Measurements from ENCODE around the gene TMEM220.
A peak's percentile ranks its signal among the peaks of the same experiment; 100 is the strongest.

Gene TMEM220

DNA sequence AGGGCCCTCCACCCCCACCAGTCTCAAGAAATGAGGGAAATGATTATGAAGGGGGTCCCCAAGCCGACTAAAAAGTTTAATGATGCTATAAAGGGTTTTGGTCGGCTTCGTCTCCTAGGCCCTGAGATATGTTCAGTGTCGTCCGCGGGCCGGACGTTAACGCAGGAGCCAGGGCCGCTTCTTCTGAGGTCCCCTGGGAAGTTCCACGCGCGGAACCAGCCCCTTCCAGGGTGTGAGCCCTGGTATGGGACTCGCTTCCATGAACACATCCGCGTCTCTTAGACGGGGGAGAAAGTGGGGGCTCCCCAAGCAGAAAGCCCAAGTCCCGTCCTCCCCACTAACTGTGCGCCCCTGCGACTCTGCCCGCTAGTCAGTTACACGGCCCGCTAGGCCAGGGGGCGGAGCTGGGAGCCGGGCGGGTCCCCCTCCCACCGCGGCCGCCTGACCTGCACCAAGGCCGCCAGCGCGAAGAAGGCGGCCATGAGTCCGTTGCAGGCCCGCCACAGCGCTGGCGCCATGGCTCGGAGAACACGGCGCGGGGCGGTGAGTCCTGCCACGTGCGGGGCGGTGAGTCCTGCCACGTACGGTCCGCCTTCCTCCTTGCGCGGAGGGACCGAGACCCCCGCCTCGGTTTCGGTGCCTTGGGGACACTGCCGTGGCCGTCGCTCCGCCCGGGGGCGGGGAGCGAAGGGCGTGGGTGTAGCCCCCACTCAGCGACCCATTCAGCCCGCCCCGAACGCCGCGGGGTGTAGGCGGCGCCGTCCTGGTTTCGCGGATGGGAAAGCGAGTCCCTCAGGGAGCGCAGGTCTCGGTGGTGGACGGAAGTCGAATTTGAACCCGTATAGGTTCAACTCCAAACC, at the start of gene TMEM220:
TSS of gene TMEM220 (minus strand) at position 690 of the 860 bp plus-strand sequence. CDS start at position 518, 172 bp downstream.
- H3K4me1 ChIP-seq (ENCODE audit: control insufficient read depth, insufficient read depth, low read length), result peaks cover 13% of the 10 kb centered on the region
- peaks cover 22% of the 10 kb centered on the region for H3K36me3 ChIP-seq (ENCODE audit: control insufficient read depth, insufficient read depth, low read length, severe bottlenecking)
- peak within 1 kb of the TSS; percentile 83 for H3K4me3 ChIP-seq (ENCODE audit: low read length)
- peak within 1 kb of the TSS; percentile 87 for H3K9ac ChIP-seq (ENCODE audit: low read length)
- H3K27me3 ChIP-seq (replicated peaks; ENCODE audit: control insufficient read depth, insufficient read depth, low read length), result no peaks in the 10 kb centered on the region
- DNase-seq (ENCODE audit: low read depth), result peak; percentile 85
- H3K9me3 ChIP-seq (ENCODE audit: control insufficient read depth, low read length), result no peaks in the 10 kb centered on the region

GRCh38 chr17:10779609-10780008, 49.8 kb upstream of the TMEM220 start:
- Histone ChIP-seq H3K36me3 (ENCODE audit: control insufficient read depth, insufficient read depth, low read length, severe bottlenecking) (no peaks in the 10 kb centered on the region), H3K4me1 (ENCODE audit: control insufficient read depth, insufficient read depth, low read length) (no peaks in the 10 kb centered on the region), H3K9me3 (ENCODE audit: control insufficient read depth, low read length) (peaks cover 14% of the 10 kb centered on the region), H3K27me3 (replicated peaks; ENCODE audit: control insufficient read depth, insufficient read depth, low read length) (no peaks in the 10 kb centered on the region), H3K9ac (ENCODE audit: low read length) (no peak overlapping the region), H3K4me3 (ENCODE audit: low read length) (no peak overlapping the region)
- DNase-seq (ENCODE audit: low read depth), result no peak

GRCh38 chr17:10777890-10778289, 48.1 kb upstream of the TMEM220 start:
- peaks cover 6% of the 10 kb centered on the region for H3K4me1 ChIP-seq (ENCODE audit: control insufficient read depth, insufficient read depth, low read length)
- no peak overlapping the region for H3K9ac ChIP-seq (ENCODE audit: low read length)
- H3K36me3 ChIP-seq (ENCODE audit: control insufficient read depth, insufficient read depth, low read length, severe bottlenecking), result no peaks in the 10 kb centered on the region
- no peak for DNase-seq (ENCODE audit: low read depth)
- H3K9me3 ChIP-seq (ENCODE audit: control insufficient read depth, low read length), result peaks cover 10% of the 10 kb centered on the region
- no peak overlapping the region for H3K4me3 ChIP-seq (ENCODE audit: low read length)
- no peaks in the 10 kb centered on the region for H3K27me3 ChIP-seq (replicated peaks; ENCODE audit: control insufficient read depth, insufficient read depth, low read length)

GRCh38 chr17:10777131-10777807, 47.4 kb upstream of the TMEM220 start:
- no peaks in the 10 kb centered on the region for H3K36me3 ChIP-seq (ENCODE audit: control insufficient read depth, insufficient read depth, low read length, severe bottlenecking)
- peaks cover 7% of the 10 kb centered on the region for H3K9me3 ChIP-seq (ENCODE audit: control insufficient read depth, low read length)
- peaks cover 6% of the 10 kb centered on the region for H3K4me1 ChIP-seq (ENCODE audit: control insufficient read depth, insufficient read depth, low read length)
- no peak overlapping the region for H3K9ac ChIP-seq (ENCODE audit: low read length)
- H3K4me3 ChIP-seq (ENCODE audit: low read length), result no peak overlapping the region
- DNase-seq (ENCODE audit: low read depth), result no peak
- no peaks in the 10 kb centered on the region for H3K27me3 ChIP-seq (replicated peaks; ENCODE audit: control insufficient read depth, insufficient read depth, low read length)

DNA sequence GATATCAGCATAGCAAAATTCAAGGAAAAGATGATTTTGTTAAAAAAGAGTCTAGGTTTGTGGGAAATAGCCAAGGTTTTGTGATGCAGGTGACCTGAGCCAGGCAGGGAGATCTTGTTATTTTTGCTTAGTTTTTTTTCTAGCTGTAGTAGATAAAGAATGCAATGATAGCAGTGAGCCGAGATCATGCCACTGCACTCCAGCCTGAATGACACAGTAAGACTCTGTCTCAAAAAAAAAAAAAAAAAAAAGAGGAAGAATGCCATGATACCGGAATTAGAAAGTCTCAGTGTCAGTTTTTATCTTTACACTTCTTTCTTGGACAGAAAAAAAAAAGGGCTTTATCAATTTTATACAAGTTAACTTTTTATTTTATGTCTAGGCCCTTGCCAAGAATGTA, 46.6 kb upstream of the TMEM220 start:
- Histone ChIP-seq H3K4me3 (ENCODE audit: low read length) (no peak overlapping the region), H3K9ac (ENCODE audit: low read length) (no peak overlapping the region), H3K36me3 (ENCODE audit: control insufficient read depth, insufficient read depth, low read length, severe bottlenecking) (no peaks in the 10 kb centered on the region), H3K27me3 (replicated peaks; ENCODE audit: control insufficient read depth, insufficient read depth, low read length) (no peaks in the 10 kb centered on the region), H3K9me3 (ENCODE audit: control insufficient read depth, low read length) (peaks cover 9% of the 10 kb centered on the region), H3K4me1 (ENCODE audit: control insufficient read depth, insufficient read depth, low read length) (peaks cover 6% of the 10 kb centered on the region)
- no peak for DNase-seq (ENCODE audit: low read depth)

GRCh38 chr17:10775740-10776356, 46.0 kb upstream of the TMEM220 start:
- H3K4me1 ChIP-seq (ENCODE audit: control insufficient read depth, insufficient read depth, low read length), result peaks cover 6% of the 10 kb centered on the region
- H3K36me3 ChIP-seq (ENCODE audit: control insufficient read depth, insufficient read depth, low read length, severe bottlenecking), result no peaks in the 10 kb centered on the region
- H3K4me3 ChIP-seq (ENCODE audit: low read length), result no peak overlapping the region
- no peaks in the 10 kb centered on the region for H3K27me3 ChIP-seq (replicated peaks; ENCODE audit: control insufficient read depth, insufficient read depth, low read length)
- peaks cover 9% of the 10 kb centered on the region for H3K9me3 ChIP-seq (ENCODE audit: control insufficient read depth, low read length)
- DNase-seq (ENCODE audit: low read depth), result no peak
- H3K9ac ChIP-seq (ENCODE audit: low read length), result no peak overlapping the region

DNA sequence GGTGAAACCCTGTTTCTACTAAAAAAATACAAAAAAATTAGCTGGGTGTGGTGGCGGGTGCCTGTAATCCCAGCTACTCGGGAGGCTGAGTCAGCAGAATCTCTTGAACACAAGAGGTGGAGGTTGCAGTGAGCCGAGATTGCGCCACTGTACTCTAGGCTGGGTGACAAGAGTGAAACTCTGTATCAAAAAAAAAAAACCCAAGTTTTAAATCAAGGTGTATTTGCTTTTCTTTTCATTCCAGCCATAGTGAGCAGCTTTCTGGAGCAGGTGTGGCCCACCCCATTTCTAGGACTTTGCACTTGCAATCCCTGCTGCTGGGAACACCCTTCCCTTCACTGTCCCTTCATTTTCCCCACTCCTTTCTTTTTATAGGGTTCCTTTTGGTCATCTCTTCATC, 45.2 kb upstream of the TMEM220 start:
- no peak overlapping the region for H3K9ac ChIP-seq (ENCODE audit: low read length)
- DNase-seq (ENCODE audit: low read depth), result no peak
- H3K27me3 ChIP-seq (replicated peaks; ENCODE audit: control insufficient read depth, insufficient read depth, low read length), result no peaks in the 10 kb centered on the region
- H3K9me3 ChIP-seq (ENCODE audit: control insufficient read depth, low read length), result peaks cover 9% of the 10 kb centered on the region
- H3K36me3 ChIP-seq (ENCODE audit: control insufficient read depth, insufficient read depth, low read length, severe bottlenecking), result no peaks in the 10 kb centered on the region
- peaks cover 6% of the 10 kb centered on the region for H3K4me1 ChIP-seq (ENCODE audit: control insufficient read depth, insufficient read depth, low read length)
- no peak overlapping the region for H3K4me3 ChIP-seq (ENCODE audit: low read length)

- H3K4me3 ChIP-seq (ENCODE audit: low read length), result no peak overlapping the region
- H3K36me3 ChIP-seq (ENCODE audit: control insufficient read depth, insufficient read depth, low read length, severe bottlenecking), result no peaks in the 10 kb centered on the region
- H3K9me3 ChIP-seq (ENCODE audit: control insufficient read depth, low read length), result peaks cover 9% of the 10 kb centered on the region
- no peaks in the 10 kb centered on the region for H3K27me3 ChIP-seq (replicated peaks; ENCODE audit: control insufficient read depth, insufficient read depth, low read length)
- H3K4me1 ChIP-seq (ENCODE audit: control insufficient read depth, insufficient read depth, low read length), result peaks cover 6% of the 10 kb centered on the region
- DNase-seq (ENCODE audit: low read depth), result no peak
- H3K9ac ChIP-seq (ENCODE audit: low read length), result no peak overlapping the region
Observed at GRCh38 chr17:10773391-10773790, 43.6 kb upstream of the TMEM220 start.

DNA sequence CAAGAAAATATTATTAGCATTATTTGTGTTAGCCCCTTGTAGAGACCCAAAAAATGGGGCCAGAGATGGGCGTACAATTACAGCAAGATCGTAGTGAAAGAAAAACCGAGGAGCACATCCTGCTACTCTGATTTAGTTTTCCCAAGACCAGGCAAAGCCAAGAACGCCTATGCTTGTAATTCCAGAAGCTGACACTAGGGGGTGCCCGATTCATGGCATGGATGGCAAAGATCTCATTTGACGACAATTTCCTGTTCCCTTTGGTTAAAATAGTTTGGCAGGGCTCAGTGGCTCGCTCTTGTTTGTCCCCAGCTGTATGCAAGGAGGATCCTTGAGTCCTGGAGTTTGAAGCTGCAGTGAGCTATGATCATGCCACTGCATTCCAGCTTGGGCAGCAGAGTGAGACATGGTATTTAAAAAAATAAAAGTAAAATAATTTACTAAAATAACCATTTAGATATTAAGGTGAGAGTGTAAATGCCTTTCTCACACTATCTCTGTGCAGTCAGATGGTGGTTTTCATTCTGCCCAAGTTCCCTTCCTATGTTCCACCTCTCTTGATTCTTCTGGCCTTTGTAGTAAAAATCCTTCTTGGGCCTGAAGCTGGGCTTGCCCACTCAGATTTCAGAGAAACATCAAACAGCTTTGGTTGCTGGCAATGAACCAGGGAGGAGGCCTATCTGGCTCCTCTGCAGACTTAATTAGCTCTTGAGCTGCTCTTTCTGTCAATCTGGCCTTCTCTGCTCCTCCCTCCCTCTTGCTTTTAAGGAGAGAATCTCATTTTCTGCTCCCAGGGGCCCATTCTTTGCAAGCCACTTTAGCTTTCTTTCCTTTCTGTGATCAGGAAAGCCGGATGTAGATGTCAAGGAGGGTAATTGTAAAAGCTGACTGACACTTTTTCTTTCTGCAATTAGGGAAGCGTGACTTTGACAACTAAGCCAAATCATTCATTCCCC, 42.9 kb upstream of the TMEM220 start:
- no peak overlapping the region for H3K4me3 ChIP-seq (ENCODE audit: low read length)
- no peaks in the 10 kb centered on the region for H3K27me3 ChIP-seq (replicated peaks; ENCODE audit: control insufficient read depth, insufficient read depth, low read length)
- H3K9ac ChIP-seq (ENCODE audit: low read length), result no peak overlapping the region
- DNase-seq (ENCODE audit: low read depth), result no peak
- H3K36me3 ChIP-seq (ENCODE audit: control insufficient read depth, insufficient read depth, low read length, severe bottlenecking), result no peaks in the 10 kb centered on the region
- H3K9me3 ChIP-seq (ENCODE audit: control insufficient read depth, low read length), result peaks cover 9% of the 10 kb centered on the region
- H3K4me1 ChIP-seq (ENCODE audit: control insufficient read depth, insufficient read depth, low read length), result peaks cover 6% of the 10 kb centered on the region

GRCh38 chr17:10771148-10771547, 41.3 kb upstream of the TMEM220 start:
- Histone ChIP-seq H3K4me3 (ENCODE audit: low read length) (no peak overlapping the region), H3K36me3 (ENCODE audit: control insufficient read depth, insufficient read depth, low read length, severe bottlenecking) (no peaks in the 10 kb centered on the region), H3K27me3 (replicated peaks; ENCODE audit: control insufficient read depth, insufficient read depth, low read length) (no peaks in the 10 kb centered on the region), H3K4me1 (ENCODE audit: control insufficient read depth, insufficient read depth, low read length) (peaks cover 6% of the 10 kb centered on the region), H3K9ac (ENCODE audit: low read length) (no peak overlapping the region), H3K9me3 (ENCODE audit: control insufficient read depth, low read length) (peaks cover 9% of the 10 kb centered on the region)
- DNase-seq (ENCODE audit: low read depth), result no peak
